ENCODE data around the gene FKBP2.

The FKBP2 gene

GRCh38 chr11:64263021-64263946 lies 22.4 kb downstream of the FKBP2 start:
- Mint-ChIP-seq H3K9me3 (no peaks in the 10 kb centered on the region), H3K36me3 (peaks cover 12% of the 10 kb centered on the region), H3K4me3 (no peak overlapping the region), H3K27ac (no peak overlapping the region), H3K27me3 (no peaks in the 10 kb centered on the region), H3K4me1 (peaks cover 14% of the 10 kb centered on the region)
- CTCF ChIA-PET, result interaction anchor here (1.3 to 1.8 kb wide), 2 partner anchors 12 to 37 kb away, joined by 3 to 11 read pairs; partner anchors contain the start of gene PLCB3
- no peak for DNase-seq

- no peaks in the 10 kb centered on the region for H3K27me3 Mint-ChIP-seq
- peaks cover 20% of the 10 kb centered on the region for H3K4me1 Mint-ChIP-seq
- no peak overlapping the region for H3K4me3 Mint-ChIP-seq
- peaks cover 14% of the 10 kb centered on the region for H3K36me3 Mint-ChIP-seq
- no peak for DNase-seq
- CTCF ChIA-PET, result interaction anchor here (1.1 to 1.8 kb wide), 3 partner anchors 12 to 41 kb away, joined by 3 to 11 read pairs (median 3); partner anchors contain the start of genes ESRRA and PLCB3
- H3K27ac Mint-ChIP-seq, result no peak overlapping the region
- no peaks in the 10 kb centered on the region for H3K9me3 Mint-ChIP-seq
These were observed 23.0 kb downstream of the FKBP2 start for GRCh38 chr11:64263947-64264317.

GRCh38 chr11:64264371-64264852 lies 23.5 kb downstream of the FKBP2 start:
- no peaks in the 10 kb centered on the region for H3K9me3 Mint-ChIP-seq
- no peak overlapping the region for H3K4me3 Mint-ChIP-seq
- no peaks in the 10 kb centered on the region for H3K27me3 Mint-ChIP-seq
- H3K4me1 Mint-ChIP-seq, result peaks cover 20% of the 10 kb centered on the region
- H3K36me3 Mint-ChIP-seq, result peaks cover 13% of the 10 kb centered on the region
- no peak for DNase-seq
- CTCF ChIA-PET, result interaction anchor here (1.1 to 1.8 kb wide), 2 partner anchors 13 to 40 kb away, joined by 3 to 11 read pairs; partner anchors contain the start of genes ESRRA and PLCB3
- no peak overlapping the region for H3K27ac Mint-ChIP-seq

DNA sequence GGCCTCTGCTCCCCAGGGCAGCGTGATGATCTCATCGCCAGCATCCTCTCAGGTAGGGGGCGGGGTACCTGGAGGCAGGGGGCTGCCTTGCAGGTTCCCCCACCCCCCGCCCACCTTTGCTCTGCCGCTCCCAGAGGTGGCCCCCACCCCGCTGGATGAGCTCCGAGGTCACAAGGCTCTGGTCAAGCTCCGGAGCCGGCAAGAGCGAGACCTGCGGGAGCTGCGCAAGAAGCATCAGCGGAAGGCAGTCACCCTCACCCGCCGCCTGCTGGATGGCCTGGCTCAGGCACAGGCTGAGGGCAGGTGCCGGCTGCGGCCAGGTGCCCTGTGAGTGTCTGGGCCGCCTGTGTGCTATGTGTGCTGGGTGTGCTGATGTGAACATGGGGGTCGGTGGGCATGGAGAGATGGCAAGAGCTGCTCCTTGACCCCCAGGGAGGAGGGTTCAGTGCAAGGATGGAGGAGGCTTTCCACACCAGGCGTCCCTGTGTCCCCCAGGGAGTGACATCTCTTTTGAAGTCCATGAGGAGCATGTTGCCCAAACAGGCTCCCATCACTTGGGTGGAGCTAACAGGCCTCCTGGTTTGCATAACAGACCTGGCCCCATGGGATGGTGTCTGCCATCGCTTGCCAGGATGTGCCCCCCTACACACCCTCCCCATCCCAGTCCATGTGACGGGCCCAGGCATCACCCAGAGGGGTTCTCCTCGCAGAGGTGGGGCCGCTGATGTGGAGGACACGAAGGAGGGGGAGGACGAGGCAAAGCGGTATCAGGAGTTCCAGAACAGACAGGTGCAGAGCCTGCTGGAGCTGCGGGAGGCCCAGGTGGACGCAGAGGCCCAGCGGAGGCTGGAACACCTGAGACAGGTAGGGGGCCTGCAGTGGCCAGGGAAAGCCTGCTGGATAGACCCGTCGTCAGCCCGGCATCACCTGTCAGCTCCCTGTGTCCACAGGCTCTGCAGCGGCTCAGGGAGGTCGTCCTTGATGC lies 24.6 kb downstream of the FKBP2 start:
- no peak for DNase-seq
- peaks cover 17% of the 10 kb centered on the region for H3K4me1 Mint-ChIP-seq
- no peak overlapping the region for H3K4me3 Mint-ChIP-seq
- H3K9me3 Mint-ChIP-seq, result no peaks in the 10 kb centered on the region
- H3K36me3 Mint-ChIP-seq, result peaks cover 10% of the 10 kb centered on the region
- CTCF ChIA-PET, result interaction anchor here (1.1 to 1.8 kb wide), 2 partner anchors 14 to 39 kb away, joined by 3 to 11 read pairs; partner anchors contain the start of genes ESRRA and PLCB3
- peak overlapping the region; percentile 60 for H3K27ac Mint-ChIP-seq
- no peaks in the 10 kb centered on the region for H3K27me3 Mint-ChIP-seq

- H3K27me3 Mint-ChIP-seq, result no peaks in the 10 kb centered on the region
- DNase-seq, result no peak
- H3K4me1 Mint-ChIP-seq, result peaks cover 17% of the 10 kb centered on the region
- peaks cover 10% of the 10 kb centered on the region for H3K36me3 Mint-ChIP-seq
- no peak overlapping the region for H3K4me3 Mint-ChIP-seq
- peak overlapping the region; percentile 42 for H3K27ac Mint-ChIP-seq
- H3K9me3 Mint-ChIP-seq, result no peaks in the 10 kb centered on the region
- CTCF ChIA-PET, result interaction anchor here (0.7 kb wide), 1 partner anchor 35 kb away, joined by 3 read pairs; no protein-coding TSS in a partner anchor
These were observed 25.4 kb downstream of the FKBP2 start for GRCh38 chr11:64266339-64266738.

- Mint-ChIP-seq H3K27ac (peak overlapping the region; percentile 65), H3K27me3 (no peaks in the 10 kb centered on the region), H3K36me3 (peaks cover 6% of the 10 kb centered on the region), H3K9me3 (no peaks in the 10 kb centered on the region), H3K4me3 (no peak overlapping the region), H3K4me1 (peaks cover 24% of the 10 kb centered on the region)
- no peak for DNase-seq
- CTCF ChIA-PET, result interaction anchor here (0.7 to 2.4 kb wide), 3 partner anchors 15 to 34 kb away, joined by 3 to 11 read pairs (median 3); partner anchors contain the start of gene PPP1R14B
These were observed 26.5 kb downstream of the FKBP2 start for GRCh38 chr11:64267207-64267945.

GRCh38 chr11:64268025-64268892 lies 27.4 kb downstream of the FKBP2 start:
- Mint-ChIP-seq H3K4me1 (peaks cover 26% of the 10 kb centered on the region), H3K27ac (peak overlapping the region; percentile 97), H3K36me3 (peaks cover 4% of the 10 kb centered on the region), H3K27me3 (no peaks in the 10 kb centered on the region), H3K4me3 (peak overlapping the region; percentile 92), H3K9me3 (no peaks in the 10 kb centered on the region)
- CTCF ChIA-PET, result interaction anchor here (0.8 to 2.4 kb wide), 7 partner anchors 10 to 64 kb away, joined by 3 to 15 read pairs (median 6); partner anchors contain the start of genes ESRRA, FERMT3, PLCB3 and PPP1R14B
- no peak for DNase-seq

- Mint-ChIP-seq H3K4me1 (peaks cover 26% of the 10 kb centered on the region), H3K36me3 (peaks cover 7% of the 10 kb centered on the region), H3K9me3 (no peaks in the 10 kb centered on the region), H3K27me3 (no peaks in the 10 kb centered on the region), H3K27ac (peak overlapping the region; percentile 97), H3K4me3 (peak overlapping the region; percentile 92)
- DNase-seq, result peak; percentile 61
- CTCF ChIA-PET, result interaction anchor here (0.8 to 2.4 kb wide), 6 partner anchors 11 to 64 kb away, joined by 3 to 15 read pairs (median 8); partner anchors contain the start of genes ESRRA, FERMT3, PLCB3 and PPP1R14B
These were observed 28.1 kb downstream of the FKBP2 start for GRCh38 chr11:64268893-64269539.

DNA sequence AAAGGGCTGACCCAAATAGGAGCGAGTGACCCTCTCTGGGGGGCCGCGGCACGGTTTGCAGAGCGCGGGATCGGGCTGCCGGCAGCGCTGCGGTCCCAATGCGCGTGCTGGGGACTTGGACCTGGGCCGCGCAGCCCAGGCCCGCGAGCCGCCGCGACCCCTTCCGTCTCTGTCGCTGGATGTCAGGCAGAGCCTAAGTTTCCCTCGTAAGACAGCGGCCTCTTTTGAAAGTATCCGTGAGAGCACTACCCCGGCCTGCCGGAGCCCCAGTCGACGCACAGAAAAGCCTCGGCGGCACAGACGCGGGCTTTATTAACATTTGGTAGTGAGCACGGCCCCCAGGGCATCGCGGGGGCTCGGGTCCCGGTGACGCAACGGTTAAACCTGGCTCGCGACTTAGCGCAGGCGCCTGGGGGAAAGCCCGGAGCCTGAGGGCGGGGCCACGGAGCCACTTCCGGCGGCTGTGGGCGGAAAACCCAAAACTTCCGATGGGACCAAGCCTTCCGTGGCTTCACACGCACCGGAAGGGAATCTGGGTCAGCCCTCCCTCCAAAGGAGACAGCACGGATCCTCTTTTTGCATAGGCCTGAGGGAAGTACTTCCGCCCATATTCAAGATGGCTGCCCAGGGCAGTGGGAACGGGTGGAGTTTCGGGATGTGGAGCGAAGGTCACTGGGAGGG lies 28.8 kb downstream of the FKBP2 start:
- peaks cover 8% of the 10 kb centered on the region for H3K36me3 Mint-ChIP-seq
- peaks cover 26% of the 10 kb centered on the region for H3K4me1 Mint-ChIP-seq
- CTCF ChIA-PET, result interaction anchor here (1.0 to 2.4 kb wide), 6 partner anchors 11 to 65 kb away, joined by 3 to 15 read pairs (median 8); partner anchors contain the start of genes ESRRA, FERMT3, PLCB3 and PPP1R14B
- peak overlapping the region; percentile 97 for H3K27ac Mint-ChIP-seq
- peak overlapping the region; percentile 92 for H3K4me3 Mint-ChIP-seq
- H3K9me3 Mint-ChIP-seq, result no peaks in the 10 kb centered on the region
- no peaks in the 10 kb centered on the region for H3K27me3 Mint-ChIP-seq
- peak; percentile 98 for DNase-seq

DNA sequence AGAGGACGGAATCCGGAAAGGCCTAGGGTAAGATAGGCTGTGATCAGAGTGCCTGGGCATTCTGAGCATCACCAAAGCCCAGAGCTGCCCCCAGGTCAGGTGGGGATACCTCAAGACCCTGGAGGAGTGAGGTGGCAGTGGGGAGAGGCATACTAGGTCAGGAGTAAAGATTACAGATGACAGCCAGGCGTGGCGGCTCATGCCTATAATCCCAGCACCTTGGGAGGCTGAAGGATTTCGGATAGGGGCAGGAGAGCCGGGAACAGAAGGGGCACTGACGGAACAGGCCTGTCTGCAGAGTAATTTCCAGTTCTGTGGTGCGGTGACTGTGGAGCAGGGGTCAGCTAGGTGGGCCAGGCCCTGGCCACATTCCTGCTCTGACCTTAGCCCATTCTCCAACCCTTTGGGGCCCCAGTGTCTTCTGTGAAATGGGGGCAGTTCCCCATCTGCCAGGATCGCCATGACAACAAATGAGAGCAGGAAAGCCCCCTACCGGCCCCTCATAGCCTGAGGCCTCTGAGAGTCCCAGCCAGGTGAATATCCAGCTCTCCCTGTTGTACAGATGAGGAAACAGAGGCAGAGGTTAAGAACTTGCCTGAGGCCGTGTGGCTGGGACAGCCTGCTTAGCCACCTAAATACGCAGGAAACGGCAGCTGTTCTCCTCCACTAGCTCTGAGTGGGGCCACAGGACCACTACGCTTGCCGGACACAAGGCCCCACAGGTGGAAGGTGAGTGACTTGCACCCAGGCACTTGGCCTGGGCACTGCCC lies 34.3 kb downstream of the FKBP2 start:
- no peak overlapping the region for H3K4me3 Mint-ChIP-seq
- H3K36me3 Mint-ChIP-seq, result peaks cover 13% of the 10 kb centered on the region
- no peaks in the 10 kb centered on the region for H3K9me3 Mint-ChIP-seq
- CTCF ChIA-PET, result interaction anchor here (1.5 kb wide), 1 partner anchor 29 kb away, joined by 4 read pairs; the partner anchor contains the start of gene ESRRA
- no peak overlapping the region for H3K27ac Mint-ChIP-seq
- no peak for DNase-seq
- H3K4me1 Mint-ChIP-seq, result peaks cover 13% of the 10 kb centered on the region
- H3K27me3 Mint-ChIP-seq, result no peaks in the 10 kb centered on the region

- no peaks in the 10 kb centered on the region for H3K27me3 Mint-ChIP-seq
- peaks cover 13% of the 10 kb centered on the region for H3K36me3 Mint-ChIP-seq
- H3K4me1 Mint-ChIP-seq, result peaks cover 13% of the 10 kb centered on the region
- no peak for DNase-seq
- CTCF ChIA-PET, result interaction anchor here (1.5 kb wide), 1 partner anchor 29 kb away, joined by 4 read pairs; the partner anchor contains the start of gene ESRRA
- H3K9me3 Mint-ChIP-seq, result no peaks in the 10 kb centered on the region
- H3K27ac Mint-ChIP-seq, result no peak overlapping the region
- no peak overlapping the region for H3K4me3 Mint-ChIP-seq
These were observed 34.9 kb downstream of the FKBP2 start for GRCh38 chr11:64275841-64276240.
